A549 (cell line): ENCODE data around the gene RAP1GAP2. TPM values are rescaled to one million over a fixed set of nuclear protein-coding genes. Genes with fewer than 3 reads are reported as not detected.
"Not testable (repeated sequence)": the region's sequence is repeated elsewhere in the genome, so short reads cannot be mapped to it uniquely, and the experiment has no call there.

ENCODE experiments used
- ATAC-seq, 2 experiments: fragments of 200-7000 bp in 1 of 2; fragments of >200 bp in 1 of 2; cut with Nextera tagmentation in 1 of 2; cut with Tn5 transposase in 1 of 2; 3 replicates each; pipeline versions ENCODE4 v1.8.0 to v1.9.1; 2018 to 2020; ENCODE audit warnings: mild to moderate bottlenecking in 1 of 2, moderate library complexity in 1 of 2
- CTCF ChIA-PET: fragments of 300-600 bp; sonication (Branson Sonifier 250); formaldehyde crosslinking; extraction: SDS; loops from one replicate; lab custom pipeline; 2021; ENCODE audit warnings: antibody characterized with exemption, inconsistent platforms; lab: Yijun Ruan, JAX
- POLR2A ChIA-PET: fragments of 350-600 bp; formaldehyde crosslinking; extraction: SDS; loops from one replicate; lab custom pipeline; 2021; ENCODE audit warnings: antibody characterized with exemption, inconsistent platforms; lab: Yijun Ruan, JAX
- DNase-seq, 2 experiments: peaks; one replicate each; pipeline versions ENCODE4 v3.0.0 to v3.0.0-alpha.2; 2011 to 2016; ENCODE audit warnings: low read depth in 1 of 2, low spot score in 1 of 2
- FAIRE-seq: peaks from 2 replicates; lab custom pipeline; 2011; peaks lifted over from hg19 to GRCh38; lab: Jason Lieb, UNC
- H3K27ac ChIP-seq, 2 experiments: fragments of >200 bp; sonication (Bioruptor Twin); formaldehyde crosslinking; 3 replicates each; pipeline ENCODE4 v1.5.1; 2016 to 2017
- H3K4me1 ChIP-seq: fragments of >200 bp; sonication (Bioruptor Twin); formaldehyde crosslinking; 3 replicates; pipeline ENCODE4 v1.6.1; 2016
- H3K4me2 ChIP-seq: fragments of >200 bp; sonication (Bioruptor Twin); formaldehyde crosslinking; 3 replicates; pipeline ENCODE4 v1.6.1; 2016
- H3K4me3 ChIP-seq: fragments of >200 bp; sonication (Bioruptor Twin); formaldehyde crosslinking; 3 replicates; pipeline ENCODE4 v1.5.1; 2016
- H3K9me3 ChIP-seq: fragments of >200 bp; sonication (Bioruptor Twin); formaldehyde crosslinking; 3 replicates; pipeline ENCODE4 v1.6.1; 2016
- CEBPB ChIP-seq, 2 experiments: fragments of >200 bp in 1 of 2; sonication (Bioruptor Twin) in 1 of 2; formaldehyde crosslinking in 1 of 2; IDR thresholded peaks; 2 replicates each; pipeline ENCODE4 v1.6.1; 2012 to 2016
- EHMT2 ChIP-seq: fragments of 200-600 bp; sonication (generic); IDR thresholded peaks from 2 replicates; pipeline ENCODE4 v1.6.1; 2016; ENCODE audit warnings: antibody characterized with exemption, low read depth, mild to moderate bottlenecking, moderate library complexity
- FOSL2 ChIP-seq, 2 experiments: fragments of 450-650 bp in 1 of 2; fragments of >200 bp in 1 of 2; sonication (Bioruptor Twin) in 1 of 2; formaldehyde crosslinking; IDR thresholded peaks; 2 replicates each; pipeline versions ENCODE4 v1.5.0 to v1.6.1; 2016 to 2020; ENCODE audit warnings: mild to moderate bottlenecking in 1 of 2, moderate library complexity in 1 of 2
- GATA3 ChIP-seq: IDR thresholded peaks from 2 replicates; pipeline ENCODE4 v1.6.1; 2012; ENCODE audit warnings: borderline replicate concordance
- HOXA7 ChIP-seq: fragments of 250-450 bp; sonication (Bioruptor Pico); IDR thresholded peaks from 2 replicates; pipeline ENCODE4 v1.5.0; 2020; ENCODE audit warnings: mild to moderate bottlenecking, moderate library complexity
- JUNB ChIP-seq: fragments of >200 bp; sonication (Bioruptor Twin); formaldehyde crosslinking; IDR thresholded peaks from 2 replicates; pipeline ENCODE4 v1.6.1; 2016
- KDM1A ChIP-seq: fragments of 200-600 bp; sonication (generic); IDR thresholded peaks from 2 replicates; pipeline ENCODE4 v1.6.1; 2016; ENCODE audit warnings: low read depth, mild to moderate bottlenecking
- MAX ChIP-seq: IDR thresholded peaks from 2 replicates; pipeline ENCODE4 v1.6.1; 2012
- MYC ChIP-seq: IDR thresholded peaks from 2 replicates; pipeline ENCODE4 v1.6.1; 2012; ENCODE audit warnings: mild to moderate bottlenecking, inconsistent platforms, low read length, improper control_type of control experiment, borderline replicate concordance
- RAD21 ChIP-seq, 2 experiments: fragments of >200 bp in 1 of 2; sonication (Bioruptor Twin) in 1 of 2; formaldehyde crosslinking in 1 of 2; IDR thresholded peaks in 1 of 2; conservative IDR thresholded peaks in 1 of 2; 2 replicates in 1 of 2; 3 replicates in 1 of 2; pipeline ENCODE4 v1.6.1; 2012 to 2018; ENCODE audit warnings: inconsistent platforms in 1 of 2
- RARB ChIP-seq: fragments of 250-450 bp; sonication (Bioruptor Pico); IDR thresholded peaks from 2 replicates; pipeline ENCODE4 v1.8.0; 2021; ENCODE audit warnings: mild to moderate bottlenecking, moderate library complexity
- RCOR1 ChIP-seq: fragments of 150-350 bp; IDR thresholded peaks from 2 replicates; pipeline ENCODE4 v1.6.1; 2014; ENCODE audit warnings: antibody characterized with exemption, low read length, low read depth
- SREBF2 ChIP-seq: fragments of 450-650 bp; IDR thresholded peaks from 2 replicates; pipeline ENCODE4 v1.6.1; 2014; ENCODE audit warnings: mild to moderate bottlenecking, moderate library complexity
- ZFP36 ChIP-seq: fragments of 450-650 bp; IDR thresholded peaks from 2 replicates; pipeline ENCODE4 v1.6.1; 2014; ENCODE audit warnings: borderline replicate concordance; ENCODE audit not compliant: partially characterized antibody
- WGBS: methylation state at CpG from one replicate; pipeline ENCODE4 v1.1.6; 2017; ENCODE audit errors: missing lambda C conversion rate; 5-methylcytosine and 5-hydroxymethylcytosine counted together
- polyA plus RNA-seq, 4 experiments: library from polyadenylated mRNA; depleted of rRNA in 3 of 4; stranded (reverse); fragments of >200 nt; fragmentation: RNase III in 1 of 4; extraction: RNeasy Plus Mini Kit Qiagen cat#74134 plus additional on column Dnase treatment in 1 of 4; gene quantifications; 2 replicates in 3 of 4; 3 replicates in 1 of 4; pipeline ENCODE4 v1.2.3, GENCODE V29; 2011 to 2017
- TF ChIP-seq, protein P1 (sequence below): fragments of 150-350 bp; IDR thresholded peaks from 2 replicates; pipeline ENCODE4 v1.6.1; 2014; ENCODE audit warnings: low read depth, mild to moderate bottlenecking, low read length
- TF ChIP-seq, protein P2 (sequence below): fragments of 450-650 bp; IDR thresholded peaks from 2 replicates; pipeline ENCODE4 v1.6.1; 2014; ENCODE audit warnings: antibody characterized with exemption
- TF ChIP-seq, protein P3 (sequence below): fragments of >200 bp; sonication (Bioruptor Twin); formaldehyde crosslinking; IDR thresholded peaks from 3 replicates; pipeline ENCODE4 v1.5.1; 2016

Gene RAP1GAP2
- polyA plus RNA-seq, 2 of the 4 experiments (the other 2 are of a cell fraction), result 8.3 to 20.8 TPM

DNA sequence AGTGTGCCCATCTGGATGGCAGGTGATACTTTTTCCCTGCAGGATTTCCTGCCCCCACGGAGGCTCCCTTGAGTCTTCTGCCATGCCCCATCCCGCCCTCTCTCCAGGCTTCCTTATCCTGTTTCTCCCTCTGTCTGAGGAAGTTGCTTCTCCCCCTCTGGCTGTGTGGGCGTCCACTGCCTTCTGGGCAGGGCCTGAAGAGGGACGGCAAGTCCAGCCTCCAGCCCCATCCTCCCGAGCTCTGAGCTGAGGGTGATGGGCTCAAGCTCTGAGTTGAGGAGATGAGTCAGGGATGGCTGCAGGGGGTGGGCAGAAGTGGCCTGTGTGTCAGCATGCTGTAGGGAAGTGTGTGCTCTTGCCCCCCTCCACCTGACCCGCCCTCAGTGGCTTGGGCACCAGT is 14.2 kb upstream of the RAP1GAP2 start (continued):
- no peak for TF ChIP-seq ZFP36

DNA sequence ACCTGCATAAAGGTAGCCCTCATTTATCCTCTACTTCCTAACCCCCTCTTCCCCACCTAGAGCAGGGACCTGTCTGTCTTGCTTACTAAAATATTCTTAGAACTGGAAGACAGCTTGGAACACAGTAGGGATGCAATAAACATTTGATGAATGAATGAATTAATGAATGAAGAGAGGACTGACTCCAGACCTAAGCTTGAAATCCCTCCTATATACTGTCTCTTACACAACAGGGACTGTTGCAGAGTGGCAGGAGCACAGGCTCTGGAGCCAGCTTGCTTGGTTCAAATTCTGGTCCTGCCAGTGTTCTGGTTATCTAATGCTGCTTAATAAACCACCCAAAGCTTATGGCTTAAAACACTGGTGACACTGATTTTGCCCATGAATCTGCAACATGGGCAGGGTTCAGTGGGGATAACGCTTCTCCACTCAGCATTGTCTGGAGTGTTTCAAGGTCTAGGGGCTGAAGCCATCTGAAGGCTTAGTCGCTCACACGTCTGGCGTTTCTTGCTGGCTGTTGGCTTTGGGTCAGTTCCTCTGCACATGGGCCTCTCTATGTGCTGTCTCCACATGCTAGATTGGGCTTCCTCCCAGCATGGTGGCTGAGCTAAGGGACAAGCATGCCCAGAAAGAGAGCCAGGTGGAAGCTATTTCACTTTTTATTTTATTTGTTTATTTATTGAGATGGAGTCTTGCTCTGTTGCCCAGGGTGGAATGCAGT is 12.8 kb upstream of the RAP1GAP2 start:
- Histone ChIP-seq H3K9me3 (no peaks in the 10 kb centered on the region), H3K4me1 (no peaks in the 10 kb centered on the region), H3K4me2 (no peak overlapping the region), H3K27ac (no peak overlapping the region), H3K4me3 (no peak overlapping the region)
- ATAC-seq, result no peak
- 82% methylated on average over 4 of the region's 4 CpGs for WGBS
- TF ChIP-seq RAD21 (conservative IDR thresholded peaks at IDR 0.05 in 1 of 2, IDR thresholded peaks at IDR 0.05 in 1 of 2) (no peak), EHMT2 (no peak), GATA3 (no peak), RARB (CRISPR knock-in tag) (no peak), SREBF2 (no peak), JUNB (no peak)
- POLR2A ChIA-PET, result no interaction called here
- CTCF ChIA-PET, result interaction anchor here (0.8 to 10.6 kb wide), 10 partner anchors 9 to 230 kb away, joined by 3 to 82 read pairs (median 4); no protein-coding TSS in a partner anchor
- no peak for DNase-seq
- FAIRE-seq, result no peak

DNA sequence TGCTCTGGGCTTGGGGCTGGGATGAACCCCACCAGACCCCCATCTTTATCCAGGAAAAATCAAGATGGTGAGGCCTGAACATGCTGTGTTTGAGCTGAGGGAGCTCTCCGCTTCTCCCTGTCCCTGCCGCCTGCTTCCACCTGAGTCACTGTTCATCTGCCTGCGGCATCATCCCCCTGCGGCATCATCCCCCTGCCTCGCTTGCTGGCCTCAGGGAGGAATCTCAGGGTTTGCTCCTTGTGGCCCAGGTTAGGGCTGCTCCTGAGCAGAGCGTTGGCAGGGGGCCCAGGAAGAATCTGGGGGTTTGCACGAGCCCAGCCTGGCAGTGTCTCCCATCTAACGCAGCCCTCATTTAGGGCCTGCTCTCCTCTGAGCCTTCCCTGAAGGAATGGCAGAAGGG is 11.4 kb upstream of the RAP1GAP2 start:
- no peak for TF ChIP-seq RCOR1
- TF ChIP-seq MAX, result no peak
- TF ChIP-seq, protein P1, sequence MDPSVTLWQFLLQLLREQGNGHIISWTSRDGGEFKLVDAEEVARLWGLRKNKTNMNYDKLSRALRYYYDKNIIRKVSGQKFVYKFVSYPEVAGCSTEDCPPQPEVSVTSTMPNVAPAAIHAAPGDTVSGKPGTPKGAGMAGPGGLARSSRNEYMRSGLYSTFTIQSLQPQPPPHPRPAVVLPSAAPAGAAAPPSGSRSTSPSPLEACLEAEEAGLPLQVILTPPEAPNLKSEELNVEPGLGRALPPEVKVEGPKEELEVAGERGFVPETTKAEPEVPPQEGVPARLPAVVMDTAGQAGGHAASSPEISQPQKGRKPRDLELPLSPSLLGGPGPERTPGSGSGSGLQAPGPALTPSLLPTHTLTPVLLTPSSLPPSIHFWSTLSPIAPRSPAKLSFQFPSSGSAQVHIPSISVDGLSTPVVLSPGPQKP, result no peak
- no peak for TF ChIP-seq CEBPB (IDR thresholded peaks at IDR 0.05)
- no peak for TF ChIP-seq MYC
- TF ChIP-seq HOXA7, result no peak
- TF ChIP-seq KDM1A, result no peak
- TF ChIP-seq FOSL2 (IDR thresholded peaks at IDR 0.05), result no peak
- no peak for TF ChIP-seq FOSL2 (CRISPR knock-in tag; IDR thresholded peaks at IDR 0.05)
- TF ChIP-seq, protein P2, sequence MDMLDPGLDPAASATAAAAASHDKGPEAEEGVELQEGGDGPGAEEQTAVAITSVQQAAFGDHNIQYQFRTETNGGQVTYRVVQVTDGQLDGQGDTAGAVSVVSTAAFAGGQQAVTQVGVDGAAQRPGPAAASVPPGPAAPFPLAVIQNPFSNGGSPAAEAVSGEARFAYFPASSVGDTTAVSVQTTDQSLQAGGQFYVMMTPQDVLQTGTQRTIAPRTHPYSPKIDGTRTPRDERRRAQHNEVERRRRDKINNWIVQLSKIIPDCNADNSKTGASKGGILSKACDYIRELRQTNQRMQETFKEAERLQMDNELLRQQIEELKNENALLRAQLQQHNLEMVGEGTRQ, result no peak
- TF ChIP-seq, protein P3, sequence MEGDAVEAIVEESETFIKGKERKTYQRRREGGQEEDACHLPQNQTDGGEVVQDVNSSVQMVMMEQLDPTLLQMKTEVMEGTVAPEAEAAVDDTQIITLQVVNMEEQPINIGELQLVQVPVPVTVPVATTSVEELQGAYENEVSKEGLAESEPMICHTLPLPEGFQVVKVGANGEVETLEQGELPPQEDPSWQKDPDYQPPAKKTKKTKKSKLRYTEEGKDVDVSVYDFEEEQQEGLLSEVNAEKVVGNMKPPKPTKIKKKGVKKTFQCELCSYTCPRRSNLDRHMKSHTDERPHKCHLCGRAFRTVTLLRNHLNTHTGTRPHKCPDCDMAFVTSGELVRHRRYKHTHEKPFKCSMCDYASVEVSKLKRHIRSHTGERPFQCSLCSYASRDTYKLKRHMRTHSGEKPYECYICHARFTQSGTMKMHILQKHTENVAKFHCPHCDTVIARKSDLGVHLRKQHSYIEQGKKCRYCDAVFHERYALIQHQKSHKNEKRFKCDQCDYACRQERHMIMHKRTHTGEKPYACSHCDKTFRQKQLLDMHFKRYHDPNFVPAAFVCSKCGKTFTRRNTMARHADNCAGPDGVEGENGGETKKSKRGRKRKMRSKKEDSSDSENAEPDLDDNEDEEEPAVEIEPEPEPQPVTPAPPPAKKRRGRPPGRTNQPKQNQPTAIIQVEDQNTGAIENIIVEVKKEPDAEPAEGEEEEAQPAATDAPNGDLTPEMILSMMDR, result no peak
- no peaks in the 10 kb centered on the region for H3K9me3 ChIP-seq
- 89% methylated on average over 8 of the region's 8 CpGs for whole genome bisulfite sequencing
- no peak for FAIRE-seq
- ATAC-seq, result no peak
- H3K4me1 ChIP-seq, result no peaks in the 10 kb centered on the region
- ChIA-PET POLR2A (no interaction called here), CTCF (interaction anchor here (1.3 to 10.6 kb wide), 17 partner anchors 11 to 234 kb away, joined by 3 to 82 read pairs (median 9); partner anchors contain the start of gene RAP1GAP2)
- no peak overlapping the region for H3K27ac ChIP-seq
- DNase-seq, result no peak
- no peak overlapping the region for H3K4me3 ChIP-seq
- H3K4me2 ChIP-seq, result no peak overlapping the region

DNA sequence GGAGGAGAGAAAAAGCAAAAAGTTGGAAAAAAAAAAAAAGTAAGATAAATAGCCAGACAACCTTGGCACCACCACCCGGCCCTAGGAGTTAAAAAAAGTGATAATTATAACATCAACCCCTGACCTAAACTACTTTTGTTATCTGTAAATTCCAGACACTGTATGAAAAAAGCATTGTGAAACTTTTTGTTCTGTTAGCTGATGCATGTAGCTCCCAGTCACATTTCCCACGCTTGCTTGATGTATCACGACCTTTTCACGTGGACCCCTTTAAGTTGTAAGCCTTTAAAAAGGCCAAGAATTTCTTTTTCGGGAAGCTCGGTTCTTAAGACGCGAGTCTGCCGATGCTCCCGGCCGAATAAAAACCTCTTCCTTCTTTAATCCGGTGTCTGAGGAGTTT is 10.9 kb upstream of the RAP1GAP2 start:
- H3K27ac ChIP-seq, H3K4me3 ChIP-seq, H3K4me1 ChIP-seq, H3K9me3 ChIP-seq, H3K4me2 ChIP-seq, FAIRE-seq, DNase-seq, ATAC-seq: not testable (repeated sequence)
- ChIA-PET POLR2A (interaction anchor here (0.8 kb wide), 1 partner anchor 29 kb away, joined by 3 read pairs; no protein-coding TSS in a partner anchor), CTCF (interaction anchor here (0.6 to 10.6 kb wide), 33 partner anchors 8 to 851 kb away, joined by 3 to 82 read pairs (median 6); partner anchors contain the start of genes CTNS and RAP1GAP2)
- WGBS, result 87% methylated on average over 12 of the region's 12 CpGs
